Measurements from ENCODE around the gene PPP1R3C. TPM values are rescaled to one million over a fixed set of nuclear protein-coding genes. Genes with fewer than 3 reads are reported as not detected.

Gene PPP1R3C
- total and polyA plus RNA-seq, 9 donors, result 2.9 to 42.3 (median 16.7) TPM

DNA sequence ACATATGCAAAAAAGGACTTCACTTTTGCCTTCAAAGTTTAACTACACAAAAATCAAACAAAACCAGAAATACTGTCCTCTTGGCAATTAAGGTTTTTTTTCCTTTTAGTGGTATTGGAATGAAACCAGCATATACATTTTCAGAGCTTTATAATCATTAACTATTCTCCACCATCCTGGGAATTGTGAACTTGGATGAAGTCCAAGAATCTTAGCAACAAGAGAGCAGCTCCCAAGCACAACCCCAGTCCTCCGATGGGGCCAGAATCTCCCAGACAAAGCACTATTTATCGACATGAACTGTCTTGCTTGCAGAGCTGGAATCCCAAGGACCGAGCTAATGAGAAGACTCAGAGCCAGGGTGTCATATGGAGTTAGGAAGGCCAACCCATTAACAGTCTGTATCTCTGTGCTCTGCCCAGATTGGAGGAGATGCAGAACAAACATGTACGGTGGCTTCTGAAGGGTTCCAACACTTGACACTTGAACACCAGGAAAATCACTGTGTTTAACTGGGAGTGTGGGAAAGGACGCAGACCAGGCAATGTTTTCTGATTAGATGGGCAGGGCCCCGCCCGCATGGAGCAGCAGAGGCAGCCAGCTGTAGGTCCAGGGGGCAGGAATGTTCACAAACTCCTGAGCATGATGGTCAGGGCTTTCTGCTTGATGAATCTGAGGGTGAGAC, 35.5 kb downstream of the PPP1R3C start:
- WGBS, 3 donors, result 30 to 34% (median 32%) methylated on average over 7 of the region's 7 CpGs
- Histone ChIP-seq H3K27ac (peak overlapping the region in 1 of 2 donors; percentile 54), H3K9me3 (no peaks in the 10 kb centered on the region), H3K36me3 (no peaks in the 10 kb centered on the region), H3K4me1 (ENCODE audit: insufficient read depth) (peaks cover 14% of the 10 kb centered on the region), H3K27me3 (no peaks in the 10 kb centered on the region), H3K4me3 (no peak overlapping the region)
- intact Hi-C loops (cut with DNase I), result no loop called here
- TF ChIP-seq EP300 (IDR thresholded peaks at IDR 0.05) (no peak), POLR2A (IDR thresholded peaks at IDR 0.05) (no peak)
- TF ChIP-seq, protein P1, sequence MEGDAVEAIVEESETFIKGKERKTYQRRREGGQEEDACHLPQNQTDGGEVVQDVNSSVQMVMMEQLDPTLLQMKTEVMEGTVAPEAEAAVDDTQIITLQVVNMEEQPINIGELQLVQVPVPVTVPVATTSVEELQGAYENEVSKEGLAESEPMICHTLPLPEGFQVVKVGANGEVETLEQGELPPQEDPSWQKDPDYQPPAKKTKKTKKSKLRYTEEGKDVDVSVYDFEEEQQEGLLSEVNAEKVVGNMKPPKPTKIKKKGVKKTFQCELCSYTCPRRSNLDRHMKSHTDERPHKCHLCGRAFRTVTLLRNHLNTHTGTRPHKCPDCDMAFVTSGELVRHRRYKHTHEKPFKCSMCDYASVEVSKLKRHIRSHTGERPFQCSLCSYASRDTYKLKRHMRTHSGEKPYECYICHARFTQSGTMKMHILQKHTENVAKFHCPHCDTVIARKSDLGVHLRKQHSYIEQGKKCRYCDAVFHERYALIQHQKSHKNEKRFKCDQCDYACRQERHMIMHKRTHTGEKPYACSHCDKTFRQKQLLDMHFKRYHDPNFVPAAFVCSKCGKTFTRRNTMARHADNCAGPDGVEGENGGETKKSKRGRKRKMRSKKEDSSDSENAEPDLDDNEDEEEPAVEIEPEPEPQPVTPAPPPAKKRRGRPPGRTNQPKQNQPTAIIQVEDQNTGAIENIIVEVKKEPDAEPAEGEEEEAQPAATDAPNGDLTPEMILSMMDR (IDR thresholded peaks at IDR 0.05), result no peak
- peak in 1 of 5 donors; percentile 35 for DNase-seq

DNA sequence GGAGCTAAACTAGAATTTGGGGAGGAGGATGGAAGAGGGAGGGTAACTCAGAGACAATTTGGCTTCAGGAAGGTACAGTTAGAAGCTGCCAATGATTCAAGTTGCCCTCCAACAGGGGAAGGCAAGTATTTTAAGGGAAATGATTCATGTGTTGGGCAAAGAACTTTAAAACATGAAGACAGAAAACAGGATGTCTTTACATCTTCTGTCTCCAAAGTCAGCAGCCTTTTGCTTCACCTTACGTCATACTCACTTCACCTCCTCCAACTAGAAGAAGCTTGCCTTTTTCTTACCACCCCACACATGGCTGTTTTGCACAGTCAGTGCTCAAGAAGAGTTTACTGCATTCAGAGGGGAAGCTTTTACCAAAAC, 36.1 kb downstream of the PPP1R3C start:
- Histone ChIP-seq H3K4me1 (ENCODE audit: insufficient read depth) (peaks cover 17% of the 10 kb centered on the region), H3K27me3 (no peaks in the 10 kb centered on the region), H3K27ac (peak overlapping the region in 1 of 2 donors; percentile 54), H3K9me3 (no peaks in the 10 kb centered on the region), H3K4me3 (no peak overlapping the region), H3K36me3 (no peaks in the 10 kb centered on the region)
- WGBS, 3 donors, result 26 to 49% (median 27%) methylated on average over 1 of the region's 1 CpG
- intact Hi-C loops (cut with DNase I), result no loop called here
- DNase-seq, result no peak
- no peak for TF ChIP-seq POLR2A (IDR thresholded peaks at IDR 0.05)

DNA sequence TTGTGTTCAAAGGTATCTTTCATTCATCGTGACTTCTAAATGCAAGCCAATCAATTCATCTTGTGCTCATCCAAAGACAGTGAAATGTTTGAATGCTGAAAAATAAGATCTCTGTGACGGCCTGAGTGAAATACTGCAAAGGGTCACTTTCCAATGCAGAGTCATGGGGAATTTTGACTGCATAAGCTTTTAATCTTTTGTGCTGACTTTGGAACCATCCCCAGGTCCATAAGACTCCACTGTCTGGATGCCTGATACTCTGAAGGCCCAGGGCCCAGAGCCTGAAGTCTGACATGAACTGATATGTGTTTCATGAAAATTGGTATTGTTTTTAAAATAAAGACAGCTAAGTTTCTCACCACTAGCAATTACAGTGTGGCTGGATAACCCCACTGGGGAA, 39.0 kb downstream of the PPP1R3C start:
- Histone ChIP-seq H3K4me1 (ENCODE audit: insufficient read depth) (peaks cover 34% of the 10 kb centered on the region), H3K27me3 (no peaks in the 10 kb centered on the region), H3K36me3 (no peaks in the 10 kb centered on the region), H3K27ac (no peak overlapping the region), H3K9me3 (no peaks in the 10 kb centered on the region), H3K4me3 (no peak overlapping the region)
- 69 to 89% (median 87%) methylated on average over 2 of the region's 2 CpGs for WGBS, 3 donors
- intact Hi-C loops (cut with DNase I), result no loop called here
- TF ChIP-seq, protein P1 (IDR thresholded peaks at IDR 0.05), result no peak
- TF ChIP-seq EP300 (IDR thresholded peaks at IDR 0.05) (no peak), POLR2A (IDR thresholded peaks at IDR 0.05) (no peak)
- DNase-seq, result no peak

DNA sequence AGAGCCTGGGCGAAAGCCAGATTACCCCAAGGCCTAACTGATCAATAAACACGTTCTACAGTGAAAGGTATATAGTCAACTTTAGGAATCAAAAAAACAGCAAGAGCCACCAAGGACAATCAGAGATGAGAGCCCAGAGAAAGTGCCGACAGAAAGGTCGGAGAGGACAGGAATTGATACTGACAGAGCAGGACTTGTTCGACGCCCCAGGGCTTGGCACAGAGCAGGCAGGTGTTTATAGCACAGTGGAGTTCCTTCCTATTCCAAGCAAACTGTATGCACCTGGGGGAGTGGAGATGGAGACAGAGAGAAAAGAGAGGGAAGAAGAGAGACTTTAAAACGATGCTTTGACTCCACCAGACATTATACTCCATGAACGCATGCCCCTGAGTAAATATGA, 39.5 kb downstream of the PPP1R3C start:
- Histone ChIP-seq H3K4me3 (no peak overlapping the region), H3K27me3 (no peaks in the 10 kb centered on the region), H3K4me1 (ENCODE audit: insufficient read depth) (peaks cover 37% of the 10 kb centered on the region), H3K27ac (no peak overlapping the region), H3K9me3 (no peaks in the 10 kb centered on the region), H3K36me3 (no peaks in the 10 kb centered on the region)
- intact Hi-C loops (cut with DNase I), result no loop called here
- DNase-seq, result no peak
- WGBS, 3 donors, result 92 to 93% (median 93%) methylated on average over 8 of the region's 8 CpGs
- TF ChIP-seq POLR2A (IDR thresholded peaks at IDR 0.05) (no peak), EP300 (IDR thresholded peaks at IDR 0.05) (no peak)
- TF ChIP-seq, protein P1 (IDR thresholded peaks at IDR 0.05), result no peak

DNA sequence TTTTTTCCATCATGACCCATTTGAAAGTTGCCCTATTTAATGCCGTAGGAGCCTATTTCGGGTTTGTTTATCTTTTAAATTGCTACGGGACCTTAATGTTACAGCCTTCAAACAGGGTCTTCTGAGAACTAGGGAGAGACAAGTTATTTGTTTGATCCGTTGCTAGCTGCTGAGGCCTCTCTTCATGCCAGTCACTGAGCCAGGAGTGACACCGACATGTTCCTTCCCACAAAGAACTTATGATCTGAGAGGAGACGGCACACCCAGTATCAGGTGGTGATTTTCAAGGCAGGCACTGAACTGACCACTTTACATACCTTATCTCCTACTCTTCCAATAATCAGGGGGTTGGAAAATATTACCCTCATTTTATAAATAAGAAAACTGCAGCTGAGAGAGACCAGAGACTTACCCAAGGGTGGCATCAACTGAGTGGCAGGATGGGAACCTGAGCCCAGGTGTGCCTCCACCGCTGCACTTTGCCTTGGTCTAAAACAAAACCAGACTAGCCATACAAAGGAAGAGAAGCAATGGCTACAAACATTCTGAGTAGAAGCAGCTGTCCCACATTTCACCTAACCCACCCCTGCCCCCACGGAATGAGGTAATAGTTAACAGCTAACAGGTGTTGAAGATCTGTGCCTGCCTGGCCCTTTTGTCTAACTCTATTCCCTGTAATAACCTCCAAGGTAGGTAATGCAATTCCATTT, 40.5 kb downstream of the PPP1R3C start:
- WGBS, 3 donors, result 41 to 56% (median 52%) methylated on average over 8 of the region's 8 CpGs
- Histone ChIP-seq H3K4me3 (no peak overlapping the region), H3K36me3 (no peaks in the 10 kb centered on the region), H3K27ac (peak overlapping the region; percentile 50 to 84), H3K27me3 (no peaks in the 10 kb centered on the region), H3K4me1 (ENCODE audit: insufficient read depth) (peaks cover 35% of the 10 kb centered on the region), H3K9me3 (no peaks in the 10 kb centered on the region)
- no peak for DNase-seq
- intact Hi-C loops (cut with DNase I), result no loop called here
- no peak for TF ChIP-seq POLR2A (IDR thresholded peaks at IDR 0.05)
- TF ChIP-seq EP300 (IDR thresholded peaks at IDR 0.05), result no peak
- TF ChIP-seq, protein P1 (IDR thresholded peaks at IDR 0.05), result no peak
